HCT116 (cell line): ENCODE measurements around the gene RXRA. TPM values are rescaled to one million over a fixed set of nuclear protein-coding genes. Genes with fewer than 3 reads are reported as not detected.

Experiments used
- ATAC-seq: fragments of 200-7000 bp; cut with Tn5 transposase; 2 replicates; pipeline ENCODE4 v1.9.1; 2020; ENCODE audit warnings: mild to moderate bottlenecking, moderate library complexity
- BruUV-seq: library from RNA; stranded (reverse); fragments of 400-500 nt; replicated peaks from 2 replicates; lab custom pipeline; 2021; lab: Mats Ljungman, UMichigan
- CTCF ChIA-PET: fragments of 300-600 bp; sonication (Branson Sonifier 250); formaldehyde crosslinking; loops from one replicate; lab custom pipeline; 2021; ENCODE audit warnings: antibody characterized with exemption; lab: Charles Lee
- POLR2A ChIA-PET: fragments of 300-600, 350-600 bp; sonication (Branson Sonifier 250); formaldehyde crosslinking; loops from one replicate; lab custom pipeline; 2021; ENCODE audit warnings: antibody characterized with exemption; lab: Charles Lee
- RAD21 ChIA-PET, 2 experiments: fragments of 300-600 bp; sonication (Branson Sonifier 250); formaldehyde crosslinking; loops; one replicate each; lab custom pipeline; 2023; ENCODE audit warnings: low total read pairs in 2 of 2; ENCODE audit not compliant: uncharacterized antibody in 2 of 2, unreplicated experiment in 2 of 2, low non-redundant PET in 1 of 2; lab: Charles Lee
- DNase-seq: peaks from one replicate; pipeline ENCODE4 v3.0.0-alpha.2; 2010; ENCODE audit warnings: low read depth, low spot score
- H2AFZ ChIP-seq: fragments of 200-600 bp; shearing (Covaris generic), sonication (generic); 2 replicates; pipeline ENCODE4 v1.6.1; 2017; ENCODE audit warnings: low read depth, mixed run types, mixed read lengths, antibody characterized with exemption, low read length; ENCODE audit not compliant: poor library complexity, severe bottlenecking
- H3K27ac ChIP-seq: 2 replicates; pipeline ENCODE4 v1.5.1; 2012; ENCODE audit warnings: low read depth, low read length
- H3K27me3 ChIP-seq: fragments of 200-600 bp; sonication (generic); 2 replicates; pipeline ENCODE4 v1.6.1; 2016; ENCODE audit warnings: mixed run types, low read length, mixed read lengths; ENCODE audit not compliant: insufficient read depth
- H3K36me3 ChIP-seq, 2 experiments: fragments of 200-500 bp in 1 of 2; fragments of 200-600 bp in 1 of 2; sonication (Bioruptor generic) in 1 of 2; sonication (generic) in 1 of 2; 2 replicates each; pipeline versions ENCODE4 v1.5.1 to v1.6.1; 2014 to 2016; ENCODE audit warnings: low read length in 2 of 2, inconsistent platforms in 1 of 2, mixed read lengths in 1 of 2, mixed run types in 1 of 2; ENCODE audit not compliant: insufficient read depth in 2 of 2, control insufficient read depth in 1 of 2
- H3K4me1 ChIP-seq, 2 experiments: fragments of 200-600 bp in 1 of 2; sonication (generic) in 1 of 2; 2 replicates each; pipeline versions ENCODE4 v1.5.1 to v1.6.1; 2012 to 2017; ENCODE audit warnings: low read length in 2 of 2, inconsistent platforms in 1 of 2, mild to moderate bottlenecking in 1 of 2, mixed read lengths in 1 of 2, mixed run types in 1 of 2, moderate library complexity in 1 of 2; ENCODE audit not compliant: insufficient read depth in 2 of 2, control insufficient read depth in 1 of 2
- H3K4me2 ChIP-seq: fragments of 200-600 bp; sonication (generic); 2 replicates; pipeline ENCODE4 v1.6.1; 2017; ENCODE audit warnings: mixed run types, low read length, mixed read lengths
- H3K4me3 ChIP-seq, 2 experiments: fragments of 200-600 bp in 1 of 2; sonication (generic) in 1 of 2; replicated peaks in 1 of 2; 2 replicates each; pipeline ENCODE4 v1.5.1; 2011 to 2016; ENCODE audit warnings: low read length in 2 of 2, control low read depth in 1 of 2, low read depth in 1 of 2, mild to moderate bottlenecking in 1 of 2, mixed read lengths in 1 of 2, mixed run types in 1 of 2
- H3K79me2 ChIP-seq: fragments of 200-600 bp; sonication (generic); 2 replicates; pipeline ENCODE4 v1.6.1; 2017; ENCODE audit warnings: mild to moderate bottlenecking, mixed run types, low read length, moderate library complexity, mixed read lengths; ENCODE audit not compliant: insufficient read depth
- H3K9ac ChIP-seq: fragments of 200-600 bp; sonication (generic); 2 replicates; pipeline ENCODE4 v1.6.1; 2016; ENCODE audit warnings: low read length, mixed read lengths
- H3K9me2 ChIP-seq: fragments of 200-600 bp; sonication (generic), shearing (Covaris generic); 2 replicates; pipeline ENCODE4 v1.6.1; 2017; ENCODE audit warnings: mixed run types, mild to moderate bottlenecking, moderate library complexity; ENCODE audit not compliant: insufficient read depth
- H3K9me3 ChIP-seq, 2 experiments: fragments of 200-500 bp in 1 of 2; fragments of 200-600 bp in 1 of 2; sonication (Bioruptor generic) in 1 of 2; sonication (generic) in 1 of 2; 2 replicates each; pipeline ENCODE4 v1.6.1; 2014 to 2017; ENCODE audit warnings: low read length in 2 of 2, mixed read lengths in 2 of 2, inconsistent platforms in 1 of 2, low read depth in 1 of 2, mild to moderate bottlenecking in 1 of 2, mixed run types in 1 of 2, moderate library complexity in 1 of 2; ENCODE audit not compliant: control insufficient read depth in 1 of 2, insufficient read depth in 1 of 2
- H4K20me1 ChIP-seq: fragments of 200-600 bp; sonication (generic), shearing (Covaris generic); 2 replicates; pipeline ENCODE4 v1.6.1; 2017; ENCODE audit warnings: mixed run types, mild to moderate bottlenecking, moderate library complexity; ENCODE audit not compliant: insufficient read depth
- ELF1 ChIP-seq: IDR thresholded peaks from 2 replicates; pipeline ENCODE4 v1.6.1; 2012; ENCODE audit warnings: low read depth, borderline replicate concordance
- FOSL1 ChIP-seq: IDR thresholded peaks from 2 replicates; pipeline ENCODE4 v1.6.1; 2012; ENCODE audit warnings: low read depth
- JUND ChIP-seq: IDR thresholded peaks from 2 replicates; pipeline ENCODE4 v1.6.1; 2012
- POLR2A ChIP-seq: IDR thresholded peaks from 2 replicates; pipeline ENCODE4 v1.7.0; 2011; ENCODE audit warnings: borderline replicate concordance; ENCODE audit not compliant: insufficient read depth, insufficient read length; ENCODE audit errors: extremely low read depth
- POLR2AphosphoS5 ChIP-seq: IDR thresholded peaks from 2 replicates; pipeline ENCODE4 v1.6.1; 2011; ENCODE audit warnings: mild to moderate bottlenecking, low read depth, low read length, moderate library complexity
- REST ChIP-seq: IDR thresholded peaks from 2 replicates; pipeline ENCODE4 v1.6.1; 2012; ENCODE audit warnings: low read depth
- SIN3A ChIP-seq: IDR thresholded peaks from 2 replicates; pipeline ENCODE4 v1.6.1; 2012; ENCODE audit warnings: low read depth
- SP1 ChIP-seq: IDR thresholded peaks from 2 replicates; pipeline ENCODE4 v1.6.1; 2012; ENCODE audit warnings: low read depth
- YY1 ChIP-seq: IDR thresholded peaks from 2 replicates; pipeline ENCODE4 v1.6.1; 2011; ENCODE audit warnings: low read length, low read depth, moderate library complexity, mild to moderate bottlenecking; ENCODE audit not compliant: insufficient replicate concordance; ENCODE audit errors: extremely low read depth
- ZFX ChIP-seq: fragments of 450-650 bp; IDR thresholded peaks from 2 replicates; pipeline ENCODE4 v1.6.1; 2017
- ZNF274 ChIP-seq: fragments of 200-500 bp; sonication (Bioruptor generic); IDR thresholded peaks from 2 replicates; pipeline ENCODE4 v1.6.1; 2014; ENCODE audit warnings: mild to moderate bottlenecking, low read depth, low read length, inconsistent platforms
- intact Hi-C: fragments of 100-400 bp; cut with micrococcal nuclease; formaldehyde crosslinking; loops from 2 replicates; pipeline ENCODE4 v1.10.0; 2022
- total RNA-seq: library from RNA; stranded (reverse); gene quantifications from one replicate; pipeline ENCODE4 v1.2.1, GENCODE V29; 2021; ENCODE audit not compliant: unreplicated experiment

The RXRA gene
- total RNA-seq, 1 experiment from 2014 or later, result 43.9 TPM

GRCh38 chr9:134295746-134296250 lies 30.5 kb upstream of the RXRA start:
- RAD21 ChIA-PET, result no interaction called here
- Histone ChIP-seq H3K27ac (no peak overlapping the region), H3K4me3 (no peak overlapping the region), H3K9me3 (no peaks in the 10 kb centered on the region), H2AFZ (no peak overlapping the region), H3K79me2 (no peaks in the 10 kb centered on the region), H3K4me1 (no peaks in the 10 kb centered on the region), H3K36me3 (no peaks in the 10 kb centered on the region), H3K27me3 (no peaks in the 10 kb centered on the region), H3K9me2 (no peaks in the 10 kb centered on the region), H3K4me2 (no peak overlapping the region), H3K9ac (no peak overlapping the region), H4K20me1 (no peaks in the 10 kb centered on the region)
- TF ChIP-seq ELF1 (no peak), POLR2A (no peak), ZNF274 (no peak), REST (no peak), POLR2AphosphoS5 (no peak), YY1 (no peak), ZFX (no peak), FOSL1 (no peak), JUND (no peak), SP1 (no peak), SIN3A (no peak)
- BruUV-seq, result no TSS peak
- POLR2A ChIA-PET, result no interaction called here
- intact Hi-C loops, result no loop called here
- CTCF ChIA-PET, result no interaction called here
- no peak for DNase-seq
- no peak for ATAC-seq
